GM19395 (cell line): ENCODE data around the gene MRPL36.

Experiments used
- ATAC-seq: cut with Tn5 transposase; IDR thresholded peaks from one replicate; pipeline ENCODE4 v1.9.1; 2021; ENCODE audit warnings: mild to moderate bottlenecking, moderate library complexity; ENCODE audit not compliant: unreplicated experiment

MRPL36 gene

DNA sequence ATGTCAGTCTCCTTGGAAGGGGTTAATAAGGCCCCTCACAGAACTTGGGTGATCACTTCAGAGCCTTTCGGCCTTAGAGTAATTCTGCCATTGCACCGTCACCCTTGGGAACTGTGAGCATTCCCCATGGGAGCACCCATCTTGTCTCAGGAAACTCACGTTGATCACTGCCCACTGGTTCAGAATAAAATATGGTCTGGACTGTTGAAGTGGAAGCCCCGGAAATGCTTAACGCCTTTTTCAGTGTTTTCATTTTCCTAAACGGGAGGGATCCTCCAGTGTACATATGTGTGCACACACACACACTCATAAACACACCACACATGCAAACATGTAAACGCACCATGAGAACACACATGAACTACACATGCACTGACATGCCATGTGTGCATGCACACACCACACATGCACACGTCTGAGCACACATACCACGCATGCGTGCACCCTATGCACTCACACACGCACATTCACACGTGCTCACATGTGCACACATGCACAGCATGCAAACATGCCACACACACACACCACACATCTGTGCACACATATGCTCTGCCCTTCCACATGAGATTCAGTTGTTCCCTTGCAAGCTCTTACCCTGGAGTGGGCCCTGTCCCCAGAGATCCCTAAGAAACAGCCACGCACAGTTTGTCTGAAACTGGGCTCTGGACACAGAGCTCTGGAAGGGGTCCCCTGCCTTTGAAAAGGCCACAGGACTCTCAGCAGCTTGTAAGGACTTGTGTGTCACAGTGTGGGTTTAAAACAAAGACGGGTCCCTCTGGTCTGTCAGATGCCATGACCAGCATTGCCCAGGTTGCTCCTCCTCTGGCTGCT lies 17.0 kb downstream of the MRPL36 start:
- no peak for ATAC-seq

DNA sequence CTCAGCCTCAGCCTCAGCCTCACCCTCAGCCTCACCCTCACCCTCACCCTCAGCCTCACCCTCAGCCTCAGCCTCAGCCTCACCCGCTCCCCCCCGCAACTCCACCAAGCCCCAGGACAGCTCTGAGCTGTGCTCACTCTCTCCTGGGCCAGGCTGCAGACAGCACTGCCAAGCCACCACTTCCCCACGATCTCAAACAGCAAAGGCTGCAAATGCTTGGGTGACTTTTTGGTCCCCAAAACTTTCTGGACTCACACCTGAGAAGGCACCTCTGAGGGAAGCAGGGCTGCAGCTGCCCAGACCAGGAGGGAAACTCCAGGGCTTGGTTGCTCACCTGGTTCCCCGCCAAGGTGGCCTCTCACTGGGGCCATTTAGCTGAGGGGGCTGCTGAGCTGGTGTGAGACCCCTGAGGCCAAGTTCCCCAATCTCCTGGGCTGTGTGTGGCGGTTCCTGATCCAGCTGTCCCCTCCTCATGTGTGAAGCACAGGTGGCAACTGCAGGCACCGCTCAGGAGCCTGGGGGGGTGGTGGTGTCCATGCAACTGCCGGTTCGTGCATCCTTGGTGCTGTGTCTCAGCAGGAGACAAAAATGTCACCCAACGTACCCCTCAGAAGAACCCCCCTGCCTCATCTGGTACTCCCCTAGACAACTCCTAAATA lies 17.8 kb downstream of the MRPL36 start:
- ATAC-seq = no peak

DNA sequence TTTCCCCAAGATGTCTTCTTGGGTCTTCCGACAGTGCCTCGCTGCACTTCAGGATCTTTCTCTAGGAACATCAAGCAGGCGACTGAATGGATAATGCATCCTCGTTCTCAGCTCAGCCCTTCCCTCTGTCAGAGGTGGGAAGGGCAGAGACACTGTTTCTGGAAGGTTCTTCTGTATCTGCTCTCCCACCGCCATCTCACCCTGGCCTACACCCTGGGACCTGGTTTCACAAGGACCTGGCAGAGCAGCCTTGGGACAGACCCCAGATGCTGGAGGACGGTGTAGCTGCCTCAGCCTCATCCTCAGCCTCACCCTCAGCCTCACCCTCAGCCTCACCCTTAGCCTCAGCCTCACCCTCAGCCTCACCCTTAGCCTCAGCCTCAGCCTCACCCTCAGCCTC lies 18.5 kb downstream of the MRPL36 start:
- ATAC-seq = no peak

DNA sequence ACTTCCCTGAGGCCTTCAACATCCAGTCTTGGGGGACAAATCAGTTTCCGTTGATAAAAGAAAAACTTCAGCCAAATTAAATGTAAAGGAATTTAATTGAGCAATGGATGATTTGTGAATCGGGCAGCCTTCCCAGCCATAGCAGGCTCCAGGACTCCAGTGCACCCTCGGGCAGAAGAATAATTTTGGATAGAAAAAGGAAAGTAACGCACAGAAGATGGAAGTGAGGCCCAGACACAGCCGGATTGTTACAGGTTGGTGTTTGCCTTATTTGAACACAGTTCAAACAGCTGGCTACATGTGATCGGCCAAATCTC lies 19.1 kb downstream of the MRPL36 start:
- ATAC-seq = no peak

- no peak for ATAC-seq
Measured at GRCh38 chr5:1779782-1780613, 19.6 kb downstream of the MRPL36 start.

DNA sequence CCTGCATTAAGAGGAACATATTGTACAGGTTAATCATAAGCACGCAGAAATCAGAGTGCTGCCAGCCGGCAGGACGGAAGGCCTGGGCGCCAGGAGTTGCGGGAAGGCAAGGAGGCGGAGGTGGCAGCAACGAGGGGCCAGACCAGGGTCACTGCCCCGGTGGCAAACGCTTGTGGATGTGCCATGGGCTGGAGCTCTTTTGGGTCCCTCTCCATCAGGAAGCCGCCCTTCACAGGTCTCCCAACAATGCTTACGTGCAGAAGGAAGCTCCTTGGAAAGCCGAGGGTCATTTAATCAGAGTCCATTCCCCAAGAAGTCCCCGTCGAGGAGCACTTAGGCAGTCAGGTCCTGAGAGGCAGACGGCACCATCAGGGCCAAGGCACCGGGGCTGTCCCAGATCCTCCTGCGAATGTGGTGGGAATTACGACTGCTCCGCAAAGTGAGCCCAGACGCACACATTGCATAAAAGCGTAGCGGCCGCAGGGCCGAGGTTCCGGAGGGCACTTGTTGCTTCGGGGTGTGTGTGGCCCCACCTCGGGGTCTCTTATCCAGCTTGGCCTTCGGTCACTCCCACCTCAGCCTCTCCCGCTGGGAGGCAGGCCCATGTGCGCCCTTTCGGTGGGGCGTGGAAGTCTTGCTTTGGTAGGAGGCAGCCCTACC lies 20.5 kb downstream of the MRPL36 start:
- ATAC-seq = no peak

DNA sequence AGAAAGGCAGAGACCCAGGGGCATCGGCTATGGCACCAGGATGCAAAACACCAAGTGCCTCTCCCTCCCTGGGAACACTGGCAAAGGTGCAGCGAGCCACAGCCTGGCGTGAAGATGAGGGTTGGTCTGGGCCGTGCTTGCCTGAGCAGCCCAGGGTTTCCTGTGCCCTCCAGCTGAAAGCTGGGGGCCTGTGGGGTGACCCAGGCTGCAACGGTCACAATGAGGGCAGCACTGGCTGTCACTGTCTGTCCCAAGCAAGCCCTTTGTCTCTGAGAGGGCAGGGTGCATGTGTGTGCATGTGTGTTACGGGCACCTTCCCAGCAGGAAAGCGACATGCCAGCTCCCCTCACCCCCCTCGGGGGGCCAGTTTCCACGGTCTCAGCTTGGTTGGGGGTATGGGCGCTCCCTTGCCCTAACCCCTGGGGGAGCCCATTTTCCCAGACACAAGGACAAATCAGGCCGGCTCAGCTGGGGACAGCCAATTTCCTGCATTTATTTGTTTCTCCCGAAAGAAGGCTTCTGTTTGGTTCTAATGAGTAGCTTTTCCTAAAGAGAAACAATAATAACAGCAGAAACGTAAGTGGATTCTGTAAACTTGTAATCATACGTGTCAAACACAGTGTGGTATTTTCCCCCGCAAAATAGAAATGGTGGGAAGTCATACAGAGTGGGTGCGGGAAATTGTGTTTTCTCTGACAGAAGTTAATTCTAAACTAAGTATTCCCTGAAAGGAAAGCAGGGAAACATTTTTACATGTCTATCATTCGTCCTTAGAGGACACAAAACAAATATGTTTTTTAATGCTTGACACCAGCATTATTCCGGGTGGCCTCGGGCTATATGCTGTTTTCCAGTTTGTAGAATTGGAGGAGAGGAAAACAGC lies 21.3 kb downstream of the MRPL36 start:
- no peak for ATAC-seq

GRCh38 chr5:1777281-1778137 lies 22.1 kb downstream of the MRPL36 start:
- no peak for ATAC-seq

DNA sequence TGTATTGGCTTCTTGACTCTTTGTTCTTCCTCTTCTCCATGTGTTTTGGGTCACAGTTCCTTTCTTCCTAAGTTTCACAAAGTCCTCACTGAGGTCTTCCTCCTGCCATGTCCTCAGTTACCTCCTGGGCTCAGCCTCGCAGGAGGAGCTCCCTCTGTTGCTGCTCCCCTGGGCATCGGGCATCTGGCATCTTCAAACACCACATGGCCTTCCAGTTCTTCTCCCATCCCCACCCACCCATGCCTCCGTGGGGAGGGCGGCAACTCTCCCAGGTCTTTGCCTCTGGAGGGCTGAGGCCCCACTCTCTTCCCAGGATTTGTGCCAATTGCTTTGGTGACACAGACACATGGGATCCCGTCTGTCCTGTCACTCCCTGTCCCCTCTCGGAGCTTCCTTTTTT lies 22.8 kb downstream of the MRPL36 start:
- no peak for ATAC-seq

DNA sequence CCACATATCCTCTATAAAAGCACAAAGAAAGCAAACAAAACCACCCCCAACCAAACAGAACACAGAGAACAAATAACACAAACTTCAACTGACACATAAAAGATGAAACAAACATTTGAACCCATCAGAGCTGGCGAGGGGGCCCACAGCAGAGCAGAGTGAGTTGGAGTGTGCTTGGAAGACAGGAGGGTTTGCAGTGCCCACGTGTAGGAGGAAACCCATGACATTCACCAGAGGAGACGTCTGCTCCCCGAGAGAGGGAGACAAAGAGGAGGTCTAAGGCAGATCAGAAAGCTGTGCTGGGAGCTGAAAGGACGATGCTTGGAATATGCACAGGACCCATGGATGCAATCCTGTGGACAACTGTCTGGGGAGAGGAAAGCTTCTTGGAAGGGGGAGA lies 27.0 kb downstream of the MRPL36 start:
- ATAC-seq = no peak

GRCh38 chr5:1771149-1772065 lies 28.2 kb downstream of the MRPL36 start:
- no peak for ATAC-seq

GRCh38 chr5:1770443-1770802 lies 29.2 kb downstream of the MRPL36 start:
- ATAC-seq = no peak

DNA sequence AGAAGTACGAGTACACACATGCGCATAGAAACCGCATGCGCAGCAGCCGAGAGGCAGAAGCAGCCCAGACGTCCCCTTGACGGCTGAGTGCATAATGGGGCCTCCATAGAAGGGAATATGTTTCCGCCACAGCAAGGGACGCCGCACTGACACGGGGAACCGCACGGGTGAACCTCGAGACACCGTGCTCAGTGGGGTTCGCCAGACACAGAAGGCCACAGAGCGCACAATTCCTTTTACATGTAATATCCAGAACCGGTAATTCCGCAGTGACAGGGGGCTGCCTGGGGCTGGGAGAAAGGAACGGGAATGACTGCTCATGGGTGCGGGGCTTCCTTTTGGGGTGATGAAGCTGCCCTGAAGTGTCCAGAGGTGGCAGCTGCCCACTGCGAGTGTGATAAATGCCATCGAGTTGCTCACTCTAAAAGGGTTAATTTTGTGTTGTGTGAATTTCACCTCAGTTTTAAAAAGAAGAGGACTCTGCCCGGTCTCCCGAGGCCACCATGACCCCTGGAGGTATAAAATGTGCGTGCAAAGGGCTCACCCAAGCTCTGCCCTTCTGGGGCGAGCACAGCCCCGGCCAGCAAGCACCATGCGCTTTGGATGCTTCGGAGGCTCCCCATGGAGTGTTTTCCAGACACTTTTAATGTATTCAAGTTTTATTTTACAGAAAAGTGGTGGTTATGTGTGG lies 29.7 kb downstream of the MRPL36 start:
- no peak for ATAC-seq

DNA sequence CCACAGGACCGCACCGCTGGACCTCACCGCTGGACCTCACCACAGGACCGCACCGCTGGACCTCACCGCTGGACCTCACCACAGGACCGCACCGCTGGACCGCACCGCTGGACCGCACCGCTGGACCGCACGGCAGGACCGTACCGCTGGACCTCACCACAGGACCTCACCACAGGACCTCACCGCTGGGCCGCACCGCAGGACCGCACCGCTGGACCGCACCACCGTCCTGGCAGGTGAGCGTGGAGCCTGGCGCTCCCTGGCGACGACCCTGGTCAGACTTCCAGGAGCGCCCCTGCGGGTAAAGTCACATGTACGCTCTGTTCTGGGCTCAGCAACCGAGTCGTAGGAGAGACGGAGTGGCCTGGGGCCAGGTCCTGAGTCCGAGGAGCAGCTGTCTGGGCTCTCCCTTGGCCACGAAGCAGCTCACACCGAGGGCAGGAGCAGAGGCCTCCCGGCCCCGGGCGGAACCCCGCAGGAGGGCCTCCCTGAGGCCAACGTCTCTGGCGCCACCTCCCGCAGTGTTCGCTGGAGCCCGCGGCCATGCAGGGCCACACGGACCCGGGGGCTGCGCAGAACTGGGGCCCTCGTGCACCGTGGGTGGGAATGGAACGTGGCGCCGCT lies 30.5 kb downstream of the MRPL36 start:
- ATAC-seq = no peak

- no peak for ATAC-seq
Measured at GRCh38 chr5:1768283-1769000, 31.2 kb downstream of the MRPL36 start.

DNA sequence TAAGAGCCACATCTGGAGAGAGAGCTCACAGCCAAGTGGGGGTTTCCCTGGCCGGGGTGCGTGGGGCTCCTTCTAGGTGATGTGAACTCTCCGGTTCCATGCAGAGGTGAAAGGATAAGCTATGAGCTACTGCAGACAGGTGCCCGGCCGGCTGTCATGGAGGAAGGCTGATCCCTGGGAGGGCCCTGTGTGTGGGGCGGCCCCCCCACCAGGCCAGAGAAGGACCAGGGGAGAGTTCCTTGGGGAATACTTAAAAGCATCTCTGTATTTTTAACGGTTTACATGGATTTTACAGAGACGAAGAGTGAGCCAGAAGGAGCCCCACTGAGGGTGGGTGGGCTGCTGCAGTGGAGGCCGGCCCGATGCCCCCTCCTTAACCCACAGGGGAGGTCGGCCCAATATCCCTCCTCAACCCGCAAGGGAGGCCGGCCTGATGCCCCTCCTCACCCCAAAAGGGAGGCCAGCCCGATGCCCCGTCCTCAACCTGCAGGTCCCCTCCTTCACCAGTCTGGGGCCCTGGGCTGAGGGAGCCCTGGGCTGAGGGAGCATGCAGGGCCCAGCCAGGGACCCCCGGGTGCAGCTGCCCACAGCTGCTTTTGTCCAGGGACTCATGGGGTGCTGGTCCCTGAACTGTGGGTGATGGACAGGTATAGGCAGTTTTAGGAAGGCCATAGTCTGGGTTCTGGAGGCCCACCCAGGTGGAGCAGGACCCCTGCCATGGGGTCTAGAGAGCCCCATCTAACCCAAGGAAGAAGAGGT lies 31.9 kb downstream of the MRPL36 start:
- ATAC-seq = no peak
